GM21367 (cell line): ENCODE data around the gene RALA.
"Not testable (repeated sequence)": the region's sequence is repeated elsewhere in the genome, so short reads cannot be mapped to it uniquely, and the experiment has no call there.

Source experiments
- ATAC-seq: cut with Tn5 transposase; IDR thresholded peaks from one replicate; pipeline ENCODE4 v1.9.1; 2021; ENCODE audit not compliant: unreplicated experiment

RALA gene

DNA sequence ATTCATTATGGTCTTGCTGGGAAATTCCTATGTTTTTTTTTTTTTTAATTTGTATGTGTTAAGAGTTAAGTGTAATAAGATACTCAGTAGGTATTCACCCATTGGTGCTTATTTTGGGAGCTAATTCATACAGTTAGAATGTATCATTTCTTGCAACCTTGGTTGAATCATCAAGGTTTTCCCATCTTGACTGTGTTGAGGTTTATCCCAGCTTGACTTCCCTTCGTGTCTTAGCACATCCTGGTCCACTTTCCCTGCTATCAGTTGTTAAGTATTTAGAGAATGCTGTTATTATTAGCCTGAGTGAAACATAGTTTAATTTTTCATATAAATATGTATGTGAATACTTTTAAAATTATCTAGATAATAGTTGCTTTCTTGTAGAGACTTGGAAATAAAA is 20.8 kb downstream of the RALA start:
- no peak for ATAC-seq

DNA sequence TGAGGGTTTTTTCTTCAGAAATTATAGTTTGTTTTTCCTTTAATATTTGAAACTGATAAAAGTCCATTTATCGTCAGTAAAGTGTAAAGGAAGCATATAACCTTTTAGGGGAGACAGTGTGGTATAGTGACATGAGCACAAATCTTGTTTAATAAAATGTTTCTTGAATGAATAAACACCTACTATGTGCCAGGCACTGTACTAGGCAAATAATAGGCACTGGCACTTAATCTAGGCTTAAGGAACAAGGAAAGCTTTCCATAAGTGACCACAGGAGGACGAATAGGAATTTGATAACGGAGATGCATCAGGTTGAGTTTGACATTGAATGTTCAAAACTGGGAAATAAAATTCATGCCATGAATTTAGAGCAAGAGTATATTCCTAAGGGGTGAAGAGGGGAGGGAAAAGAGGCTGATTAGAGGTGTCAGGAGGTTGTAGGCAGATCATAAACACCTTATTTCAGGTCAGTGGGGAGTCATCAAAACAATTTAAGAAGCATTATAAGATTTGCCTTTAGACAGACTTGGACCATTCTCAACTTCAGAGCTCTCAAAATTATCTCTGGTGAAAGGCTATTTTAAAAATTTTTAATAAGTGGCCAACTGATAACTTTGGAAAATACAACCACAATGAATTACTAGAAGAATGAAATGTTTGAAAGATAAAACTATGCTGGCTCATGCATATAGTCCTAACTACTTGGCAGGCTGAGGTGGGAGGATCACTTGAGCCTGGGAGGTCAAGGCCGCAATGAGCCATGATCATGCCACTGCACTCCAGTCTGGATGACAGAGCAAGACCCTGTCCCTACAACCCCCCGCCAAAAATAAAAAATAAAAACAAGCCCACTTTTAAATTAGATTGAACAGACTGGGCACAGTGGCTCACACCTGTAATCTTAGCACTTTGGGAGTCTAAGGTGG is 22.4 kb downstream of the RALA start:
- ATAC-seq = no peak

DNA sequence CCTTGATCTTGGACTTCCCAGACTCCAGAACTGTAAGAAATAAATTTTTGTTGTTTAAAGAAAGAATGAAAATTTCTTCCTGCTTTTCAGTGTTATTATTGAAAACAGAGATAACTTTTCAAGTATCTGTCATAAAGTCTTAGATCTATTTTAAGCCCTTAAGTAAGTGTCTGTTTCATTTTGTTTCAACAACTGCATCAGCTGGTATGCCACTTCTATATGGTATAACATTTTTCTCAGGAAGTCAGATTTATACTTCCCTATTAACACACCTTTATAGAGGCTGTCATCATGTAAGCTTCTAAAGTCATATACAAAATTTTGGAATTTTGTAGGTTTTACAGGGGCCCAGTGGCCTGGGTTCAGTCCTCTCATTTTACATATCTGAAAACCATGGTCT is 24.4 kb downstream of the RALA start:
- ATAC-seq = no peak

DNA sequence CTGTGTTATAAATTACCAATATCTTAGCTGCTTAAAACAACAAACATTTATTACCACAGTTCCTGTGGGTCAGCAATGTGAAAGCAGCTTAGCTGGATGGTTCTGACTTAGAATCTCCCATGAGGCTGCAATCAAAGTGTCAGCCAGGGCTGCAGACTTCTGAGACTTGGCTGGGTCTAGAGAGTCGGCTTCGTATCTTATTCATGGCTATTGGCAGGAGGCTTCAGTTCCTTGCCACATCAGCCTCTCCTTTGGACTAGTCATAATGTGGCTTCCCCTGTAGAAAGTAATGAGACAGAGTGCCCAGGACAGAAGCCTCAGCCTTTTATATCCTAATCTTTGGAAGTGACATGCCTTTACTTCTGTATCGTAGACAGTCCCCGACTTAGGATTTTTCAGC is 27.3 kb downstream of the RALA start:
- no peak for ATAC-seq

DNA sequence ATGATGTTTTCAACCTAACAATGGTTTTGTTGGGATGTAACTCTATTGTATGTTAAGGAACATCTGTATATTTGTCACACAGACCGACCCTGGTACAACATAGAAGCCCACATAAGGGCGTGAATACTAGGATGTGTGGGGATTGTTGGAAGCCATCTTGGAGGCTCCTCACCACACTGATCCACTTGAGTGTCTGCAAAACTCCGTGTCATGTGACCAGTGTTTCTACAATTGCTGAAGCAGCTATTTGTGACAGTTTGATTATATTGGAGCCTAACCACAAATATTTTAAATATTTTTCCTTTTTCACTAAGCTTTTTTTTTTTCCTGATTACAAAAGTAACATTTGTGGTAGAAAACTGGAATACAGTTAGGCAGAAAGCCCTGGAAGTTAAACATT is 27.9 kb downstream of the RALA start:
- ATAC-seq = no peak

DNA sequence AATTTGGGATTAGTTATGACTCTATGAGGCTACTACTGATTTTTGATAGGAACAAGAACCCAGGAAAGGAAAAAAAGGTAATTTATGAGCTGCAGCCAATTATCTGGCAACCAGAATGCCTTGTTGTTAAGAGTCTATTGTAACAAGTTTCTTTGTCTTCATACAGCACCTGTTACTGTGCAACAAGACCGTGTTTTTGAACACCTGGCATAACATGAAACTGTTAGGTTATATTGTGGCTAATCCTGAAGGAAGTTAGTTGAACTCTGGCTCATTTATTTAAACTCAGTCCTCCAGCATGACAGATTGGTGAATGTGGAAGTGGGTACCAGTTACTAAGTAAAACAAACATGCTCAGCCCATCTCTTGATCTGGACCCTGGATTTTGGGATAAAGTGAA is 33.0 kb downstream of the RALA start:
- ATAC-seq = no peak

DNA sequence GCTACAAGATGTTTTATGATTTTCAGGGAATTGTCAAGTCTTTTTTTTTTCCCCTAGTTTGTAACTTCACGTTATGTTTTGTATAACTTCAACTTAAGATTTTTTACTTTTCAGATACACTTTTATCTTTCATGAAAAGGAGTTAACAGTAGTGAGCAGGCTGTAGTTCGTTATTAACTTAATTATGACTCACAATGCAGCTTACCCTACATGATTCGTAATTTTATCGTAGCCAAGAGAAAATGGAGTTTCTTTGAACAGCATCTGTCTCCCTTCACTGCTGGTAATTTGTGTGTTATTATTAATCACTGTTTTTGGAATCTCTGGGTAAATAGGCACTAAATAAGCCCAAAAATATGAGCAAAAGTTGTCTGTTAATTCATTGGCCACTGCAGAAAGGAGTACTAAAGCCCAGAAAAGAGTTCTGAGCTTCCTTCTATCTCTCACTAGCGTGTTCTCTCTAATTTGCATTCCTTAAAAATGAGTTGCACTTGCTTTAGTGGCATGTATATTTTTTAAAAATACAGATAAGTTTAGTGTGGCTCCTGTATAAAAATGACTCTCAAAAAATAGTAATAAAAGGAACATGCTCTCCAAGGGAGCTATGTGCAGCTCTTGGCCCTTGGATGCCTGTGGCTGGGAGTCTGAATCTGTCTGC is 36.1 kb downstream of the RALA start:
- ATAC-seq = no peak

DNA sequence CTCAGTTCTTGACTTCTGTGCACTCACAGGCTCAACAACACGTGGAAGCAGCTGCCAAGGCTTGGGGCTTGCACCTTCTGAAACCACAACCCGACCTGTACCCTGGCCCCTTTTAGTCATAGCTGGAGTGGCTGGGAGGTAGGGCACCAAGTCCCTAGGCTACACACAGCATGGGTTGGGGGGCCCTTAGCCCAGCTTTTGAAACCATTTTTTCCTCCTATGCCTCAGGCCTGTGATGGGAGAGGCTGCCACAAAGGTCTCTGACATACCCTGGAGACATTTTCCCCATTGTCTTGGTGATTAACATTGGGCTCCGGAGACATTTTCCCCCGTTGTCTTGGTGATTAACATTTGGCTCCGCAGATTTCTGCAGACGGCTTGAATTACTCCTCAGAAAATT is 38.6 kb downstream of the RALA start:
- no peak for ATAC-seq

DNA sequence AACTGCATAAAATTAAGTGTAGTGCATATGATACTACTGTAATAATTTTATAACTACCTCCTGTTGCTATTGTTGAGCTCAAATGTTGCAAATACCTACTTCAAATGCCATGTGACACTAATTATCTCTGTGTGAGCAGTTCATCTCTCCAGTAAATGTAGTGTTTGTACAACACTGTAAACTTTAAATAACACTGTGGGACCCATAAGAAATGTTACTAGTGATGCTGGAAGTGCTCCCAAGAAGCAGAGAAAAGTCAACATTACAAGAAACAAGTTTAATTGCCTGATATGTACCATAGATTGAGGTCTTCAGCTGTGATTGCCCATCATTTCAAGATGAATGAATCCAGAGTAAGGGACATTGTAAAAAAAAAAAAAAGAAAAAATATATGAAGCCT is 39.9 kb downstream of the RALA start:
- ATAC-seq = no peak

DNA sequence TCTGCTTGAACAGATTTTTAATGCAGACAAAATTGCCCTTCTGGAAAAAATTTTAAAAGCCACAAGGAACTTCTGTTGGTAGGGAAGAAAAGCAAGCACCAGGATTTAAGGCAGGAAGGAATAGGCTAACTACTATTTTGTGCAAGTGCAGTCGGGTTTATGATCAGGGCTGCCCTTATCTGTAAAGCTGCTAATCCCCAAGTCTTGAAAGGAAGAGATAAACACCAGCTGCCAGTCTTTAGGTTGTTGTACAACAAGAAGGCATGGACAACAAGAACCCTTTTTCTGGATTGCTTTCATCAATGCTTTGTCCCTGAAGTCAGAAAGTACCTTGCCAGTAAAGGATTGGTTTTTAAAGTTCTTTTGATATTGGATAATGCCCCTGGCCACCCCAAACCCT is 40.7 kb downstream of the RALA start:
- no peak for ATAC-seq

DNA sequence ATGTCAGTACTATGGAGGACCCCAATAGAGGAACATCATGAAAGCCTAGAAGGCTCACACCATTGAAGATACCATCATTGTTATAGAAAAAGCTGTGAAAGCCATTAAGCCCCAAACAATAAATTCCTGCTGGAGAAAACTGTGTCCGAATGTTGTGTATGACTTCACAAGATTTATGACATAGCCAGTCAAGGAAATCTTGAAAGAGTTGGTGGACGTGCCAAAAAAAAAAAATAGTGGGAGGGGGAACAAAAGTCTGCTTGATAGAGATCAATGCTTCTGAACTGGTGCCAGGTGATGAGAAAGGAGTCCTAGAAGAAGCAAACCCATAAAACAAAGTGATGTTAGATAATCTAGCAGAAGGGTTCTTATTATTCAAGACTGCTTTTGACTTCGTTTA is 41.2 kb downstream of the RALA start:
- no peak for ATAC-seq

DNA sequence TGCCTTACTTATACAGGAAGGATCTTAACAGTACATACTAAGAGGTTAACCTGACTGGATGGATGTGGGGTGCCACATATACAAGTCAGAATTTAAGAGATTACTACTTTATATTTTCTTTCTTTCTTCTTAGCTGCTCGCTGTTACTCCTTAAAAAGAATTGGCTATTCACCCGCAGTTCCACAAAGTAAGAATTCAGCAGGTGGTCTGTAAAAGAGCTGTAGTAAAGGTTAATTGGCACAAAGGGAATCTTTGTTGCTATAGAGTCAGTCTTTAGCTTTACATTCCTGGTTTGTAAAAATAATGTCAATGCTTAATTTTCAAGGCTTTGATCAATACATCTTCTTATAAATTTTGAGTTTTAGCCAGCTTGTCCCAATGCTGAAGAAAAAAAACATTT is 43.2 kb downstream of the RALA start:
- ATAC-seq = no peak

DNA sequence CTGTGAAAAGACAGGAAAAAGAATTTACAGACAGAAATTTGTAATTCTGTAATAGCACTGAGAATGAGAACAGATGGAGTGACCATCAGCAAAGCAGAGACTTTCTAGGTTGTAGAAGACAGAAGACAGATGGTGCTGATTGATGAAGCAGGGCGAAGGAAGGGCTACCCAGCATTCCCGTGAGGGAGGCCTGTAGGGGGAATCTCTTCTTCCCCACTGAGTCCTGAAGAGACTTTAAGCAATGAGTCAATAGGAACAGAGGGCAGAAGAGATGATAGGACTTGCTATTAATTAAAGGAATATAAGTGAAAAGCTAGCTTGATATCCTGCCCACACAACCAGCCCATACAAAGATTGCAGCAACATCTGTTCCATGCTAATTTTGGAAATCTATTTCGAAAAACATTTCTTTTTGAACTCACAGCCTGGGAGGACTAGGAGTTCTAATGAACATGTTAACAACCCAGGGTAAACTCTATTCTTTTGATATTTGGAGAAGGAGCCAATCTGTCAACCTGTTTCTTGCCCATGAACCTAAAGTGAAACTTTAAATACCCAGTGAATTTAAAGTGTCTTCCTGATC is 44.1 kb downstream of the RALA start:
- ATAC-seq = no peak

DNA sequence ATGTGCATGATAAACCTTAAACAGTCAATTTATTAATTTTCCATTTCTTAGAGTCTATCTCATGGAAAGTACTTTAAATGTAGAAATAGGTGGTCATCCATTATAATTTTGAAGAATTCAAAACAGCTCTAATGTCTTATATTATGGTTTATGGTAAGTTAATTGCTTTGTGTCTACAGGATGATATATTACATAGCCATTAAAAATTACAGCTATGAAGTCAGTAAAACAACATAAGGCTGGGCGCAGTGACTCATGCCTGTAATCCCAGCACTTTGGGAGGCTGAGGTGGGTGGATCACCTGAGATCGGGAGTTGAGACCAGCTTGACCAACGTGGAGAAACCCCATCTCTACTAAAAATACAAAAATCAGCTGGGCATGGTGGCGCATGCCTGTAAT is 44.9 kb downstream of the RALA start:
- not testable (repeated sequence) for ATAC-seq

DNA sequence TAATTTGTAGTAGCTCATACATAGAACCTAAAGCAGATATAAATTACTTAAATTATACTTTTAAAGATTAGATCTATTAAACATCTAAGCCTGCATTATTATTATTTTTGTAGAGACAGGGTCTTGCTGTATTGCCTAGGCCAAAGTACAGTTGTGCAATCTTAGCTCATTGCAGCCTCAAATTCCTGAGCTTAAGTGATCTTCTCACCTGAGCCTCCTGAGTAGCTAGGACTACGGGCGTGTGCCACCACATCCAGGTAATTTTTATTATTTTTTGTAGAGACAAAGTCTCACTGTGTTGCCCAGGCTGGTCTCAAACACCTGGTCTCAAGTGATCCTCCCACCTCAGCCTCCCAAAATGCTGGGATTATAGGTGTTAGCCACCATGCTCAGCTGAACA is 46.7 kb downstream of the RALA start:
- no peak for ATAC-seq

DNA sequence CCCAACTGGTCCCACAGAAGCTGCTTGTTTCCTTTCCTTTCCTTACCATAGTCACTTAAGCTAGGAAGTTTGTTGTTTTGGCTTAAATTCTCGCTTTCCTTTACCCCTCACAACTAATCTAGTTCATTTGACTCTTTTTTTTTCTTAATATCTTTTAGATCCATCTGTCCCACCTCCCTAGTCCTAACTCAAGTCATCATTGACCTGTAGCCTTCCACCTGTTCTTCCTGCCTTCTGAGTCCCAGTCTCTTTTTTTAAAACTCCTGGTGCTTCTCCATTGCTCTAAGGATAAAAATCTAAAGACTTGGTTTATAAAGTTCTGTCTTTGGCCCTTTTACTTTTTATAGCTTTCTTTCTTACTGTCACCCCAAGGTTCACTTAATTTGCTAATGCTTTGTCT is 47.6 kb downstream of the RALA start:
- ATAC-seq = no peak

DNA sequence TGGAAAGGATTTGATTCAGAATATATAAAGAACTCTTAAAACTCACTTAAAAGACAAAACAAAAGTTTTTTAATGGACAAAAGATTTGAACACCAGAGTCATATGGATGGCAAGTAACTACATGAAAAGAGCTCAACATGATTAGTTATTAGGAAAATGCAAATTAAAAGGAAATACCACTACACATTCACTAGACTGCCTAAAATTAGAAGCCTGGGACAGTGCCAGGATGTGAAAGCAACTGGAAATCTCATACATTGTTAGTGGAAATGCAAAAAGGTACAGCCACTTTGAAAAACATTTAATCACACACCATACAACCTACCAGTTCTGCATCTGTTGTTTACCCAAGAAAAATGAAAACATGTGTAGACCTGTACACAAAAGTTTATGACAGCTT is 48.8 kb downstream of the RALA start:
- no peak for ATAC-seq

DNA sequence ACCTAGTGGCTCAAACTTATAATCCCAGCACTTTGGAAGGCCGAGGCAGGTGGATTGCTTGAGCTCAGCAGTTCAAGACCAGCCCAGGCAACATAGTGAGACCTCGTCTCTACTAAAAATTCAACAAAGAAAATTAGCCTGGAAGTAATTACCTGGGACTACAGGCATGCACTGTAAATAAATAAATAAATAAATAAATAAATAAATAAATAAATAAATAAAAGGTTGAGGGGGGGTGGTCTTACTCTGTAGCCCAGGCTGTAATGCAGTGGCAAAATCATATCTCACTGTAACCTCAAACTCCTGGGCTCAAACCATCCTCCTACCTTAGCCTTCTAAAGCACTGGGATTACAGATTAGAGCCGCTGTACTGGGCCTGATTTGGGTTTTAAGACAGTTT is 50.5 kb downstream of the RALA start:
- ATAC-seq = no peak

DNA sequence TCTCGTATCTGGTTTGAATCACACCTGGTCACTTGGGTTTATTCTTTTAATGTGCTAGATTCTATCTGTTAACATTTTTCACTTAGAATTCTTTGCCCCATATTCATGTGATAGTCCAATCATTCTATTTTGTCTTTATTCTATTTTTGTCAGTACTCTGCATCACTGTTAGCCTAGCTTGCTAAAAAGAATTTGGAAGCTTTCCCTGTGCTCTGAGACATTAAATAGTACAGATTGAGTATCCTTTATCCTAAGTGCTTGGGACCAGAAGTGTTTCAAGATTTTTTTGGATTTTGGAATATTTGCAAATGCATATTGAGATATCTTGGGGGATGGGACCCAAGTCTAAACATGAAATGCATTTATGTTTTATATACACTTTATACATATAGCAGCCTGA is 51.0 kb downstream of the RALA start:
- no peak for ATAC-seq

DNA sequence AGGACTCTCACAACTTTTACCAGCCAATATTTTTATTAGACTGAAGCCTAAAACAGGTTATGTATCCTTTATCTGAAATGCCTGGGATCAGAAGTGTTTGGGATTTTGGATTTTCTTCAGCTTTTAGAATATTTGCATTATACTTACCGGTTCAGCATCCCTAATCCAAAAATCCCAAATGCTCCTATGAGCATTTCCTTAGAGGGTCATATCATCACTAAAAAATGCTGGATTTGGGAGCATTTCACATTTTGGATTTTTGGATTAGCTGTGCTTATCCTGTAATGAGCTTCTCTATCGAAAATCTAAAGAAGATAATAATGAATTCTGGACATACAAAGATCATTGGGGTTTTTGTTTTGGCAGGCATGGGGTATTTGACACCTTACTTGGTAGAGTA is 53.0 kb downstream of the RALA start:
- ATAC-seq = no peak

DNA sequence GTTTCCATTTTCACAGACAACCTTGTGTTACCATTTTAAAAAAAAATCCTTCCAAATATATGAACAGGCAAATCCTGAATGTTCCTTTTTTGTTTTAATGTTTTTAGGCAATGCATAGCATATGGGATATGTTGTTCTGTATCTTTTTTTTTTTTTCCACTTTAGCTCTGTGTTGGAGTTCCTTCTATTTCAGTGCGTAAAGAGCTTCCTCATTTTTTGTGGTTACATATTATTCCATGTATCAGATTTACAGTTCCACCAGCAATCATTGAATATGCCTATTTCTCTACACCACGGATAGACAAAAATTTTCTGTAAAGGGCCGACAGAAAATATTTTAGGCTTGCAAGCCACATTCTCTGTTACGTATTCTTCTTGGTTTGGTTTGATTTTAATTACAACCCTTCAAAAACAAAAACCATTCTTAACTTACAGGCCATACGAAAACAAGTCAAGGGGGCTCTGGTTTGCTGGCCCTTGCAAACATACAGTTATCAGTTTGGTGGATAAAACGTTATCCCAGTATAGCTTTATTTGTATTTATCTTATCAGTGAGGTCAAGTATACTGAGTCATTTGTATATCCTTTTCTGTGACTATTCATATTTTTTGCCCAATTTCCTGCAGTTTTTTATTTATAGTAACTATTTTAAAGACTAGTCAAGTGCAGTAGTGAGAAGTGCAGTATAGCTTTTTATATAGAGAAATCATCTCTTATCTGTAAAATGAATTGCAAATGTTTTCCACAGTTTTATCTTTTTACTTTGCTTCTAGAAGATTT is 55.7 kb downstream of the RALA start:
- ATAC-seq = no peak
